Measurements from ENCODE around the gene EID3. TPM values are rescaled to one million over a fixed set of nuclear protein-coding genes. Genes with fewer than 3 reads are reported as not detected.

The EID3 gene
- total RNA-seq, 1 donor from 2014 or later, result 4.4 TPM

GRCh38 chr12:104339663-104340062 is 36.1 kb downstream of the EID3 start:
- H3K36me3 ChIP-seq, result peaks cover 100% of the 10 kb centered on the region
- H3K27ac ChIP-seq, result no peak overlapping the region
- ATAC-seq (no peak), DNase-seq (no peak)
- TF ChIP-seq CTCF (IDR thresholded peaks at IDR 0.05), result no peak
- intact Hi-C loops (cut with DNase I), result no loop called here
- H3K4me1 ChIP-seq, result peaks cover 4% of the 10 kb centered on the region
- H3K27me3 ChIP-seq, result no peaks in the 10 kb centered on the region
- H3K4me3 ChIP-seq, result no peak overlapping the region
- no peaks in the 10 kb centered on the region for H3K9me3 ChIP-seq

- DNase-seq (no peak), ATAC-seq (no peak)
- peaks cover 4% of the 10 kb centered on the region for H3K4me1 ChIP-seq
Measured at GRCh38 chr12:104340177-104340576, 36.6 kb downstream of the EID3 start.

GRCh38 chr12:104340925-104341611 is 37.5 kb downstream of the EID3 start:
- TF ChIP-seq CTCF (IDR thresholded peaks at IDR 0.05), result no peak

More at GRCh38 chr12:104340177-104340576, 36.6 kb downstream of the EID3 start:
- TF ChIP-seq CTCF (IDR thresholded peaks at IDR 0.05), result no peak
- no peaks in the 10 kb centered on the region for H3K27me3 ChIP-seq
- H3K4me3 ChIP-seq, result no peak overlapping the region
- peaks cover 99% of the 10 kb centered on the region for H3K36me3 ChIP-seq
- intact Hi-C loops (cut with DNase I), result no loop called here
- no peaks in the 10 kb centered on the region for H3K9me3 ChIP-seq
- H3K27ac ChIP-seq, result no peak overlapping the region

GRCh38 chr12:104342147-104342546 is 38.6 kb downstream of the EID3 start:
- no peak for TF ChIP-seq CTCF (IDR thresholded peaks at IDR 0.05)
- H3K27ac ChIP-seq, result no peak overlapping the region
- H3K4me3 ChIP-seq, result no peak overlapping the region
- ATAC-seq (no peak), DNase-seq (no peak)
- intact Hi-C loops (cut with DNase I), result no loop called here
- H3K9me3 ChIP-seq, result no peaks in the 10 kb centered on the region
- H3K27me3 ChIP-seq, result no peaks in the 10 kb centered on the region
- H3K36me3 ChIP-seq, result peaks cover 99% of the 10 kb centered on the region
- H3K4me1 ChIP-seq, result peaks cover 4% of the 10 kb centered on the region

More at GRCh38 chr12:104340925-104341611, 37.5 kb downstream of the EID3 start:
- no peak for DNase-seq
- no peaks in the 10 kb centered on the region for H3K27me3 ChIP-seq
- H3K4me1 ChIP-seq, result peaks cover 4% of the 10 kb centered on the region
- no peaks in the 10 kb centered on the region for H3K9me3 ChIP-seq
- intact Hi-C loops (cut with DNase I), result no loop called here
- H3K4me3 ChIP-seq, result no peak overlapping the region
- H3K27ac ChIP-seq, result no peak overlapping the region
- no peak for ATAC-seq
- peaks cover 99% of the 10 kb centered on the region for H3K36me3 ChIP-seq

- H3K4me1 ChIP-seq, result peaks cover 4% of the 10 kb centered on the region
- intact Hi-C loops (cut with DNase I), result no loop called here
- H3K36me3 ChIP-seq, result peaks cover 99% of the 10 kb centered on the region
- no peaks in the 10 kb centered on the region for H3K27me3 ChIP-seq
- no peak overlapping the region for H3K27ac ChIP-seq
- TF ChIP-seq CTCF (IDR thresholded peaks at IDR 0.05), result no peak
- no peak for ATAC-seq
- H3K4me3 ChIP-seq, result no peak overlapping the region
- no peak for DNase-seq
- no peaks in the 10 kb centered on the region for H3K9me3 ChIP-seq
Measured at GRCh38 chr12:104342635-104343249, 39.2 kb downstream of the EID3 start.

Data from upper lobe of right lung (tissue), 1 donor.